ENCODE measurements around the gene ZNF511. TPM values are rescaled to one million over a fixed set of nuclear protein-coding genes. Genes with fewer than 3 reads are reported as not detected.

ZNF511 gene
- total RNA-seq = 10 to 100 TPM; 29.3 to 44.8 (median 35.0) TPM

- TF ChIP-seq CTCF (IDR thresholded peaks at IDR 0.05) (peak in 3 of 5 experiments; percentile 9 to 63 (median 34)), POLR2A (IDR thresholded peaks at IDR 0.05) (peak in 1 of 2 donors; percentile 72), EP300 (IDR thresholded peaks at IDR 0.05) (peak in 1 of 2 donors; percentile 68)
- H3K36me3 ChIP-seq = peaks cover 0 to 43% (median 10%) of the 10 kb centered on the region in 3 donors
- H3K9me3 ChIP-seq = no peaks in the 10 kb centered on the region
- no peaks in the 10 kb centered on the region for H3K27me3 ChIP-seq
- DNase-seq (ENCODE audit: low spot score in 2 of 2) = peak; percentile 72 to 75
- peak within 1 kb of the TSS; percentile 92 to 97 (median 96) for H3K27ac ChIP-seq
- H3K4me3 ChIP-seq = peak within 1 kb of the TSS; percentile 89 to 100 (median 96)
- peaks cover 0 to 51% (median 17%) of the 10 kb centered on the region in 4 donors for H3K4me1 ChIP-seq
- 0% methylated on average over 34 to 50 of the region's 89 CpGs for WGBS, 2 donors
Observed at GRCh38 chr10:133308421-133309099, at the start of gene ZNF511, which contains the start of gene TUBGCP2. TSS of gene ZNF511 (plus strand) at chr10:133308914. CDS start at chr10:133308944, 30 bp downstream. TSS of gene TUBGCP2 (minus strand) at chr10:133308872. CDS start at chr10:133302941, 5,931 bp downstream.

- WGBS, 2 donors = 65 to 66% methylated on average over 11 to 12 of the region's 12 CpGs
- TF ChIP-seq CTCF (IDR thresholded peaks at IDR 0.05) (no peak), EP300 (IDR thresholded peaks at IDR 0.05) (no peak), POLR2A (IDR thresholded peaks at IDR 0.05) (peak in 1 of 2 donors; percentile 32)
- no peaks in the 10 kb centered on the region for H3K36me3 ChIP-seq
- H3K4me1 ChIP-seq = peaks cover 0 to 60% (median 42%) of the 10 kb centered on the region in 4 donors
- no peak for DNase-seq (ENCODE audit: low spot score in 2 of 2)
- no peak overlapping the region for H3K4me3 ChIP-seq
- H3K9me3 ChIP-seq = no peaks in the 10 kb centered on the region
- H3K27ac ChIP-seq = peak overlapping the region; percentile 2 to 94 (median 72)
- H3K27me3 ChIP-seq = no peaks in the 10 kb centered on the region
Observed at GRCh38 chr10:133259602-133259989, 49.1 kb upstream of the ZNF511 start.

- H3K36me3 ChIP-seq = no peaks in the 10 kb centered on the region
- no peaks in the 10 kb centered on the region for H3K27me3 ChIP-seq
- TF ChIP-seq EP300 (IDR thresholded peaks at IDR 0.05) (peak in 1 of 2 donors; percentile 42), POLR2A (IDR thresholded peaks at IDR 0.05) (peak in 1 of 2 donors; percentile 5), CTCF (IDR thresholded peaks at IDR 0.05) (no peak)
- H3K9me3 ChIP-seq = no peaks in the 10 kb centered on the region
- peak overlapping the region; percentile 86 to 97 (median 94) for H3K27ac ChIP-seq
- no peak for DNase-seq (ENCODE audit: low spot score in 2 of 2)
- H3K4me3 ChIP-seq = peak overlapping the region; percentile 58 to 91 (median 82)
- 39 to 46% methylated on average over 19 to 26 of the region's 50 CpGs for WGBS, 2 donors
- H3K4me1 ChIP-seq = peaks cover 0 to 61% (median 42%) of the 10 kb centered on the region in 4 donors
Observed at GRCh38 chr10:133260895-133261725, 47.6 kb upstream of the ZNF511 start.

- DNase-seq (ENCODE audit: low spot score in 2 of 2) = peak; percentile 77 to 88
- WGBS, 2 donors = 0 to 1% methylated on average over 9 to 13 of the region's 79 CpGs
- Histone ChIP-seq H3K4me3 (peak overlapping the region; percentile 58 to 91 (median 82)), H3K4me1 (peaks cover 0 to 61% (median 42%) of the 10 kb centered on the region in 4 donors), H3K9me3 (no peaks in the 10 kb centered on the region), H3K27me3 (no peaks in the 10 kb centered on the region), H3K27ac (peak overlapping the region; percentile 86 to 97 (median 94)), H3K36me3 (peaks cover 0 to 3% (median 0%) of the 10 kb centered on the region in 3 donors)
- TF ChIP-seq EP300 (IDR thresholded peaks at IDR 0.05) (no peak), CTCF (IDR thresholded peaks at IDR 0.05) (no peak), POLR2A (IDR thresholded peaks at IDR 0.05) (peak; percentile 14 to 42)
Observed at GRCh38 chr10:133261726-133262325, 46.9 kb upstream of the ZNF511 start.

Data from tibial nerve (tissue), 4 donors.